HepG2 (cell line): ENCODE results near the gene C2orf80. TPM values are rescaled to one million over a fixed set of nuclear protein-coding genes. Genes with fewer than 3 reads are reported as not detected.

Source experiments
- ATAC-seq: fragments of 200-7000 bp; cut with Tn5 transposase; 3 replicates; pipeline ENCODE4 v1.9.1; 2020; ENCODE audit warnings: mild to moderate bottlenecking, moderate library complexity
- BruUV-seq: library from RNA; stranded (reverse); fragments of 400-500 nt; replicated peaks from 2 replicates; lab custom pipeline; 2021; lab: Mats Ljungman, UMichigan
- CTCF ChIA-PET: fragments of 300-600 bp; formaldehyde crosslinking; extraction: SDS; loops from one replicate; lab custom pipeline; 2021; ENCODE audit warnings: low total read pairs, inconsistent platforms, low intra/inter-chr PET ratio; lab: Yijun Ruan, JAX
- POLR2A ChIA-PET: fragments of 350-600 bp; sonication (Branson Sonifier 250); formaldehyde crosslinking; loops from one replicate; lab custom pipeline; 2020; ENCODE audit warnings: antibody characterized with exemption, inconsistent platforms; lab: Yijun Ruan, JAX
- DNase-seq: peaks from one replicate; pipeline ENCODE4 v3.0.0-alpha.2; 2015; ENCODE audit warnings: low spot score
- FAIRE-seq: peaks from 3 replicates; lab custom pipeline; 2011; peaks lifted over from hg19 to GRCh38; lab: Jason Lieb, UNC
- H2AFZ ChIP-seq: one replicate; pipeline ENCODE4 v1.6.1; 2011; ENCODE audit warnings: low read length, inconsistent platforms
- H3K27ac ChIP-seq: fragments of 300-600 bp; 3 replicates; pipeline ENCODE4 v1.8.0; 2011; ENCODE audit warnings: mixed run types, mild to moderate bottlenecking, mixed read lengths, low read length, inconsistent platforms; ENCODE audit not compliant: insufficient read depth; ENCODE audit errors: extremely low read length
- H3K27me3 ChIP-seq, 2 experiments: fragments of 200-600 bp in 1 of 2; 2 replicates in 1 of 2; 3 replicates in 1 of 2; pipeline versions ENCODE4 v1.6.0 to v1.8.0; 2011; ENCODE audit warnings: low read length in 2 of 2, mild to moderate bottlenecking in 2 of 2, moderate library complexity in 2 of 2, inconsistent platforms in 1 of 2; ENCODE audit not compliant: insufficient read depth in 2 of 2, control insufficient read depth in 1 of 2
- H3K36me3 ChIP-seq, 2 experiments: fragments of 200-600 bp in 1 of 2; replicated peaks in 1 of 2; 2 replicates in 1 of 2; 3 replicates in 1 of 2; pipeline versions ENCODE4 v1.5.1 to v1.8.0; 2011; ENCODE audit warnings: low read length in 2 of 2, inconsistent platforms in 1 of 2; ENCODE audit not compliant: insufficient read depth in 2 of 2, control insufficient read depth in 1 of 2
- H3K4me1 ChIP-seq: 2 replicates; pipeline ENCODE4 v1.5.1; 2012; ENCODE audit warnings: low read length, inconsistent platforms; ENCODE audit not compliant: insufficient read depth
- H3K4me2 ChIP-seq: 2 replicates; pipeline ENCODE4 v1.6.0; 2011; ENCODE audit warnings: low read depth, low read length, inconsistent platforms
- H3K4me3 ChIP-seq, 3 experiments: fragments of 200-600 bp in 1 of 3; sonication (generic), shearing (Covaris generic) in 1 of 3; replicated peaks in 1 of 3; 2 replicates each; pipeline ENCODE4 v1.5.1; 2011 to 2016; ENCODE audit warnings: low read length in 3 of 3, inconsistent platforms in 2 of 3, low read depth in 2 of 3, mild to moderate bottlenecking in 2 of 3, control low read depth in 1 of 3, mixed read lengths in 1 of 3; ENCODE audit not compliant: insufficient read depth in 1 of 3
- H3K79me2 ChIP-seq: one replicate; pipeline ENCODE4 v1.6.1; 2011; ENCODE audit warnings: low read length, inconsistent platforms; ENCODE audit not compliant: insufficient read depth
- H3K9ac ChIP-seq: 2 replicates; pipeline ENCODE4 v1.6.0; 2011; ENCODE audit warnings: mild to moderate bottlenecking, low read depth, low read length, inconsistent platforms; ENCODE audit not compliant: insufficient read depth
- H3K9me3 ChIP-seq: 2 replicates; pipeline ENCODE4 v1.5.1; 2012; ENCODE audit warnings: mild to moderate bottlenecking, low read length
- H4K20me1 ChIP-seq: 2 replicates; pipeline ENCODE4 v1.6.0; 2011; ENCODE audit warnings: inconsistent platforms, mild to moderate bottlenecking, low read length, moderate library complexity; ENCODE audit not compliant: insufficient read depth
- HNRNPLL ChIP-seq: fragments of 200-400 bp; formaldehyde crosslinking; IDR thresholded peaks from 2 replicates; pipeline ENCODE4 v1.6.1; 2017; ENCODE audit warnings: mild to moderate bottlenecking, low read depth, low read length; ENCODE audit not compliant: poor library complexity, severe bottlenecking
- NFYC ChIP-seq: IDR thresholded peaks from 2 replicates; pipeline ENCODE4 v1.6.1; 2016; ENCODE audit warnings: missing genetic modification reagents, missing compliant biosample characterization
- NONO ChIP-seq, 2 experiments: fragments of 450-650 bp in 1 of 2; sonication (generic) in 1 of 2; formaldehyde crosslinking in 1 of 2; IDR thresholded peaks in 1 of 2; conservative IDR thresholded peaks in 1 of 2; 2 replicates each; pipeline versions ENCODE4 v1.6.1 to v1.8.0; 2017 to 2022; ENCODE audit warnings: mild to moderate bottlenecking in 1 of 2, missing genetic modification reagents in 1 of 2, moderate library complexity in 1 of 2
- PRMT3 ChIP-seq: sonication (generic); formaldehyde crosslinking; IDR thresholded peaks from 2 replicates; pipeline ENCODE4 v1.8.1; 2022; ENCODE audit warnings: low read depth, mild to moderate bottlenecking, moderate library complexity, missing genetic modification reagents, borderline replicate concordance
- ZC3H13 ChIP-seq: sonication (generic); formaldehyde crosslinking; IDR thresholded peaks from 2 replicates; pipeline ENCODE4 v1.8.1; 2023; ENCODE audit warnings: mild to moderate bottlenecking, missing genetic modification reagents, moderate library complexity
- ZFY ChIP-seq: sonication (generic); formaldehyde crosslinking; IDR thresholded peaks from 2 replicates; pipeline ENCODE4 v1.4.0; 2020; ENCODE audit warnings: missing genetic modification reagents
- ZNF121 ChIP-seq: sonication (generic); formaldehyde crosslinking; IDR thresholded peaks from 2 replicates; pipeline ENCODE4 v1.5.0; 2020; ENCODE audit warnings: mild to moderate bottlenecking, missing genetic modification reagents
- ZNF431 ChIP-seq: sonication (generic); formaldehyde crosslinking; IDR thresholded peaks from 2 replicates; pipeline ENCODE4 v1.9.0; 2022; ENCODE audit warnings: missing genetic modification reagents, low read depth, mild to moderate bottlenecking, borderline replicate concordance
- ZNF564 ChIP-seq: sonication (generic); formaldehyde crosslinking; IDR thresholded peaks from 2 replicates; pipeline ENCODE4 v1.8.1; 2023; ENCODE audit warnings: mild to moderate bottlenecking, missing genetic modification reagents
- ZNF644 ChIP-seq: IDR thresholded peaks from 2 replicates; pipeline ENCODE4 v1.6.1; 2016; ENCODE audit warnings: low read depth
- WGBS: methylation state at CpG from one replicate; pipeline ENCODE4 v1.1.6; 2017; ENCODE audit warnings: low lambda C conversion rate; 5-methylcytosine and 5-hydroxymethylcytosine counted together
- in situ Hi-C: cut with HindIII; loops from 2 replicates; pipeline ENCODE4 v1.10.0; 2017; ENCODE audit warnings: low pct_unique_long_range_greater_than_20kb; ENCODE audit not compliant: extremely low pct_ligation_motif_present
- intact Hi-C: fragments of 100-400 bp; cut with micrococcal nuclease; formaldehyde crosslinking; loops from one replicate; pipeline ENCODE4 v1.10.0; 2022; ENCODE audit not compliant: unreplicated experiment
- polyA plus RNA-seq, 8 experiments: library from polyadenylated mRNA; depleted of rRNA in 3 of 8; stranded (reverse) in 7 of 8; unstranded in 1 of 8; fragments of >200 nt; fragmentation: Illumina TruSeq in 4 of 8; extraction: Trizol in 4 of 8; gene quantifications; 2 replicates each; pipeline versions ENCODE4 v1.2.1 to v1.2.3, GENCODE V29; 2011 to 2016; ENCODE audit warnings: low read depth in 4 of 8, missing spikeins in 1 of 8, mixed read lengths in 1 of 8; ENCODE audit not compliant: insufficient read depth in 1 of 8
- total RNA-seq, 5 experiments: library from RNA; depleted of rRNA; stranded (reverse); fragments of >200 nt; fragmentation: Illumina TruSeq; extraction: Trizol; gene quantifications; 2 replicates each; pipeline ENCODE4 v1.2.3, GENCODE V29; 2016; ENCODE audit warnings: low read depth in 1 of 5
- TF ChIP-seq, protein P1 (sequence below): sonication (generic); formaldehyde crosslinking; conservative IDR thresholded peaks from 2 replicates; pipeline ENCODE4 v1.8.0; 2022; ENCODE audit warnings: low read depth, missing genetic modification reagents
- TF ChIP-seq, protein P2 (sequence below): sonication (generic); formaldehyde crosslinking; IDR thresholded peaks from 2 replicates; pipeline ENCODE4 v1.4.0; 2020; ENCODE audit warnings: missing genetic modification reagents
- TF ChIP-seq, protein P3 (sequence below): sonication (generic); formaldehyde crosslinking; IDR thresholded peaks from 2 replicates; pipeline ENCODE4 v1.5.1; 2020; ENCODE audit warnings: mild to moderate bottlenecking, missing genetic modification reagents

C2orf80 gene
- total and polyA plus RNA-seq, 2 of the 13 experiments (the other 11 are each of a cell fraction or from before 2014, with no cell fraction given): not detected

GRCh38 chr2:208118918-208119317 is 70.9 kb downstream of the C2orf80 start:
- WGBS: 94% methylated on average over 3 of the region's 3 CpGs
- peaks cover 23% of the 10 kb centered on the region for H3K4me1 ChIP-seq
- CTCF ChIA-PET: no interaction called here
- intact Hi-C loops (no loop called here), in situ Hi-C loops (no loop called here)
- POLR2A ChIA-PET: no interaction called here
- no peak overlapping the region for H3K4me2 ChIP-seq
- no peak overlapping the region for H3K9ac ChIP-seq
- H3K27ac ChIP-seq: no peak overlapping the region
- no peaks in the 10 kb centered on the region for H4K20me1 ChIP-seq
- peaks cover 0 to 4% of the 10 kb centered on the region in 2 experiments; a peak in 1 of 5 replicates for H3K27me3 ChIP-seq
- FAIRE-seq (no peak), ATAC-seq (no peak), DNase-seq (no peak)
- H2AFZ ChIP-seq: no peak overlapping the region
- H3K79me2 ChIP-seq: no peaks in the 10 kb centered on the region
- BruUV-seq: no TSS peak
- no peak overlapping the region for H3K4me3 ChIP-seq
- H3K36me3 ChIP-seq: no peaks in the 10 kb centered on the region
- no peak for TF ChIP-seq PRMT3 (CRISPR knock-in tag)
- TF ChIP-seq, protein P1, sequence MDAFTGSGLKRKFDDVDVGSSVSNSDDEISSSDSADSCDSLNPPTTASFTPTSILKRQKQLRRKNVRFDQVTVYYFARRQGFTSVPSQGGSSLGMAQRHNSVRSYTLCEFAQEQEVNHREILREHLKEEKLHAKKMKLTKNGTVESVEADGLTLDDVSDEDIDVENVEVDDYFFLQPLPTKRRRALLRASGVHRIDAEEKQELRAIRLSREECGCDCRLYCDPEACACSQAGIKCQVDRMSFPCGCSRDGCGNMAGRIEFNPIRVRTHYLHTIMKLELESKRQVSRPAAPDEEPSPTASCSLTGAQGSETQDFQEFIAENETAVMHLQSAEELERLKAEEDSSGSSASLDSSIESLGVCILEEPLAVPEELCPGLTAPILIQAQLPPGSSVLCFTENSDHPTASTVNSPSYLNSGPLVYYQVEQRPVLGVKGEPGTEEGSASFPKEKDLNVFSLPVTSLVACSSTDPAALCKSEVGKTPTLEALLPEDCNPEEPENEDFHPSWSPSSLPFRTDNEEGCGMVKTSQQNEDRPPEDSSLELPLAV (CRISPR knock-in tag): no peak
- TF ChIP-seq HNRNPLL: no peak
- TF ChIP-seq, protein P2, sequence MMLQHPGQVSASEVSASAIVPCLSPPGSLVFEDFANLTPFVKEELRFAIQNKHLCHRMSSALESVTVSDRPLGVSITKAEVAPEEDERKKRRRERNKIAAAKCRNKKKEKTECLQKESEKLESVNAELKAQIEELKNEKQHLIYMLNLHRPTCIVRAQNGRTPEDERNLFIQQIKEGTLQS (CRISPR knock-in tag): no peak
- no peak for TF ChIP-seq ZNF644
- no peak for TF ChIP-seq ZC3H13 (CRISPR knock-in tag)
- TF ChIP-seq ZNF564: no peak
- TF ChIP-seq ZNF431 (CRISPR knock-in tag): no peak
- no peak for TF ChIP-seq NFYC (CRISPR knock-in tag)
- no peak for TF ChIP-seq NONO (IDR thresholded peaks at IDR 0.05)
- no peak for TF ChIP-seq NONO (CRISPR knock-in tag; conservative IDR thresholded peaks at IDR 0.05)
- TF ChIP-seq, protein P3, sequence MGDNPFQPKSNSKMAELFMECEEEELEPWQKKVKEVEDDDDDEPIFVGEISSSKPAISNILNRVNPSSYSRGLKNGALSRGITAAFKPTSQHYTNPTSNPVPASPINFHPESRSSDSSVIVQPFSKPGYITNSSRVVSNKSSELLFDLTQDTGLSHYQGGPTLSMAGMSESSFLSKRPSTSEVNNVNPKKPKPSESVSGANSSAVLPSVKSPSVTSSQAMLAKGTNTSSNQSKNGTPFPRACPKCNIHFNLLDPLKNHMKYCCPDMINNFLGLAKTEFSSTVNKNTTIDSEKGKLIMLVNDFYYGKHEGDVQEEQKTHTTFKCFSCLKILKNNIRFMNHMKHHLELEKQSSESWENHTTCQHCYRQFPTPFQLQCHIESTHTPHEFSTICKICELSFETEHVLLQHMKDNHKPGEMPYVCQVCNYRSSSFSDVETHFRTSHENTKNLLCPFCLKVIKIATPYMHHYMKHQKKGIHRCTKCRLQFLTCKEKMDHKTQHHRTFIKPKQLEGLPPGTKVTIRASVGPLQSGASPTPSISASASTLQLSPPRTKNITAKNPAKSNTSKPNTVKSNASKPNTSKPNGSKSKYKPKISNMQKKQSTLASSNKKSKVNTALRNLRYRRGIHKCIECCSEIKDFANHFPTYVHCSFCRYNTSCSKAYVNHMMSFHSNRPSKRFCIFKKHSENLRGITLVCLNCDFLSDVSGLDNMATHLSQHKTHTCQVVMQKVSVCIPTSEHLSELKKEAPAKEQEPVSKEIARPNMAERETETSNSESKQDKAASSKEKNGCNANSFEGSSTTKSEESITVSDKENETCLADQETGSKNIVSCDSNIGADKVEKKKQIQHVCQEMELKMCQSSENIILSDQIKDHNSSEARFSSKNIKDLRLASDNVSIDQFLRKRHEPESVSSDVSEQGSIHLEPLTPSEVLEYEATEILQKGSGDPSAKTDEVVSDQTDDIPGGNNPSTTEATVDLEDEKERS (CRISPR knock-in tag): no peak
- no peak for TF ChIP-seq ZFY (CRISPR knock-in tag)
- TF ChIP-seq ZNF121 (CRISPR knock-in tag): no peak
- no peaks in the 10 kb centered on the region for H3K9me3 ChIP-seq
